HepG2 (cell line): Measurements from ENCODE around the gene PSMD6. TPM values are rescaled to one million over a fixed set of nuclear protein-coding genes. Genes with fewer than 3 reads are reported as not detected.

ENCODE experiments used
- ATAC-seq: fragments of 200-7000 bp; cut with Tn5 transposase; 3 replicates; pipeline ENCODE4 v1.9.1; 2020; ENCODE audit warnings: mild to moderate bottlenecking, moderate library complexity
- BruUV-seq: library from RNA; stranded (reverse); fragments of 400-500 nt; replicated peaks from 2 replicates; lab custom pipeline; 2021; lab: Mats Ljungman, UMichigan
- CTCF ChIA-PET: fragments of 300-600 bp; formaldehyde crosslinking; extraction: SDS; loops from one replicate; lab custom pipeline; 2021; ENCODE audit warnings: low total read pairs, inconsistent platforms, low intra/inter-chr PET ratio; lab: Yijun Ruan, JAX
- POLR2A ChIA-PET: fragments of 350-600 bp; sonication (Branson Sonifier 250); formaldehyde crosslinking; loops from one replicate; lab custom pipeline; 2020; ENCODE audit warnings: antibody characterized with exemption, inconsistent platforms; lab: Yijun Ruan, JAX
- DNase-seq: peaks from one replicate; pipeline ENCODE4 v3.0.0-alpha.2; 2015; ENCODE audit warnings: low spot score
- FAIRE-seq: peaks from 3 replicates; lab custom pipeline; 2011; peaks lifted over from hg19 to GRCh38; lab: Jason Lieb, UNC
- H2AFZ ChIP-seq: one replicate; pipeline ENCODE4 v1.6.1; 2011; ENCODE audit warnings: low read length, inconsistent platforms
- H3K27ac ChIP-seq: fragments of 300-600 bp; 3 replicates; pipeline ENCODE4 v1.8.0; 2011; ENCODE audit warnings: mixed run types, mild to moderate bottlenecking, mixed read lengths, low read length, inconsistent platforms; ENCODE audit not compliant: insufficient read depth; ENCODE audit errors: extremely low read length
- H3K27me3 ChIP-seq, 2 experiments: fragments of 200-600 bp in 1 of 2; 2 replicates in 1 of 2; 3 replicates in 1 of 2; pipeline versions ENCODE4 v1.6.0 to v1.8.0; 2011; ENCODE audit warnings: low read length in 2 of 2, mild to moderate bottlenecking in 2 of 2, moderate library complexity in 2 of 2, inconsistent platforms in 1 of 2; ENCODE audit not compliant: insufficient read depth in 2 of 2, control insufficient read depth in 1 of 2
- H3K36me3 ChIP-seq, 2 experiments: fragments of 200-600 bp in 1 of 2; replicated peaks in 1 of 2; 2 replicates in 1 of 2; 3 replicates in 1 of 2; pipeline versions ENCODE4 v1.5.1 to v1.8.0; 2011; ENCODE audit warnings: low read length in 2 of 2, inconsistent platforms in 1 of 2; ENCODE audit not compliant: insufficient read depth in 2 of 2, control insufficient read depth in 1 of 2
- H3K4me1 ChIP-seq: 2 replicates; pipeline ENCODE4 v1.5.1; 2012; ENCODE audit warnings: low read length, inconsistent platforms; ENCODE audit not compliant: insufficient read depth
- H3K4me2 ChIP-seq: 2 replicates; pipeline ENCODE4 v1.6.0; 2011; ENCODE audit warnings: low read depth, low read length, inconsistent platforms
- H3K4me3 ChIP-seq, 3 experiments: fragments of 200-600 bp in 1 of 3; sonication (generic), shearing (Covaris generic) in 1 of 3; replicated peaks in 1 of 3; 2 replicates each; pipeline ENCODE4 v1.5.1; 2011 to 2016; ENCODE audit warnings: low read length in 3 of 3, inconsistent platforms in 2 of 3, low read depth in 2 of 3, mild to moderate bottlenecking in 2 of 3, control low read depth in 1 of 3, mixed read lengths in 1 of 3; ENCODE audit not compliant: insufficient read depth in 1 of 3
- H3K79me2 ChIP-seq: one replicate; pipeline ENCODE4 v1.6.1; 2011; ENCODE audit warnings: low read length, inconsistent platforms; ENCODE audit not compliant: insufficient read depth
- H3K9ac ChIP-seq: 2 replicates; pipeline ENCODE4 v1.6.0; 2011; ENCODE audit warnings: mild to moderate bottlenecking, low read depth, low read length, inconsistent platforms; ENCODE audit not compliant: insufficient read depth
- H3K9me3 ChIP-seq: 2 replicates; pipeline ENCODE4 v1.5.1; 2012; ENCODE audit warnings: mild to moderate bottlenecking, low read length
- H4K20me1 ChIP-seq: 2 replicates; pipeline ENCODE4 v1.6.0; 2011; ENCODE audit warnings: inconsistent platforms, mild to moderate bottlenecking, low read length, moderate library complexity; ENCODE audit not compliant: insufficient read depth
- ATF7 ChIP-seq, 2 experiments: fragments of 450-650 bp in 1 of 2; sonication (generic) in 1 of 2; formaldehyde crosslinking in 1 of 2; IDR thresholded peaks; 2 replicates each; pipeline versions ENCODE4 v1.4.0 to v1.6.1; 2016 to 2020; ENCODE audit warnings: antibody characterized with exemption in 1 of 2, mild to moderate bottlenecking in 1 of 2, missing genetic modification reagents in 1 of 2
- CEBPG ChIP-seq: IDR thresholded peaks from 2 replicates; pipeline ENCODE4 v1.6.1; 2016
- CHD2 ChIP-seq: IDR thresholded peaks from 2 replicates; pipeline ENCODE4 v1.6.1; 2011; ENCODE audit warnings: low read depth, low read length, improper control_type of control experiment
- HMG20A ChIP-seq: IDR thresholded peaks from 2 replicates; pipeline ENCODE4 v1.6.1; 2016; ENCODE audit warnings: borderline replicate concordance
- HOXA5 ChIP-seq: sonication (generic); formaldehyde crosslinking; IDR thresholded peaks from 2 replicates; pipeline ENCODE4 v1.4.0; 2020; ENCODE audit warnings: missing genetic modification reagents
- KMT2B ChIP-seq: IDR thresholded peaks from 2 replicates; pipeline ENCODE4 v1.6.1; 2016; ENCODE audit warnings: missing genetic modification reagents, missing compliant biosample characterization
- MBD4 ChIP-seq: IDR thresholded peaks from 2 replicates; pipeline ENCODE4 v1.6.1; 2012; ENCODE audit warnings: low read length, inconsistent platforms, borderline replicate concordance
- MTF2 ChIP-seq: sonication (generic); formaldehyde crosslinking; IDR thresholded peaks from 2 replicates; pipeline ENCODE4 v1.5.0; 2020; ENCODE audit warnings: missing genetic modification reagents, borderline replicate concordance
- REPIN1 ChIP-seq: sonication (generic); formaldehyde crosslinking; IDR thresholded peaks from 2 replicates; pipeline ENCODE4 v1.8.0; 2022; ENCODE audit warnings: missing genetic modification reagents, low read depth, mild to moderate bottlenecking, borderline replicate concordance
- TFAP4 ChIP-seq: sonication (generic); IDR thresholded peaks from 2 replicates; pipeline ENCODE4 v1.6.1; 2016; ENCODE audit warnings: low read depth, borderline replicate concordance
- ZFY ChIP-seq: sonication (generic); formaldehyde crosslinking; IDR thresholded peaks from 2 replicates; pipeline ENCODE4 v1.4.0; 2020; ENCODE audit warnings: missing genetic modification reagents
- ZNF251 ChIP-seq: sonication (generic); formaldehyde crosslinking; IDR thresholded peaks from 2 replicates; pipeline ENCODE4 v1.9.0; 2021; ENCODE audit warnings: mild to moderate bottlenecking, missing genetic modification reagents
- ZNF280D ChIP-seq: sonication (generic); formaldehyde crosslinking; IDR thresholded peaks from 2 replicates; pipeline ENCODE4 v1.5.1; 2020; ENCODE audit warnings: mild to moderate bottlenecking, missing genetic modification reagents
- WGBS: methylation state at CpG from one replicate; pipeline ENCODE4 v1.1.6; 2017; ENCODE audit warnings: low lambda C conversion rate; 5-methylcytosine and 5-hydroxymethylcytosine counted together
- in situ Hi-C: cut with HindIII; loops from 2 replicates; pipeline ENCODE4 v1.10.0; 2017; ENCODE audit warnings: low pct_unique_long_range_greater_than_20kb; ENCODE audit not compliant: extremely low pct_ligation_motif_present
- intact Hi-C: fragments of 100-400 bp; cut with micrococcal nuclease; formaldehyde crosslinking; loops from one replicate; pipeline ENCODE4 v1.10.0; 2022; ENCODE audit not compliant: unreplicated experiment
- polyA plus RNA-seq, 8 experiments: library from polyadenylated mRNA; depleted of rRNA in 3 of 8; stranded (reverse) in 7 of 8; unstranded in 1 of 8; fragments of >200 nt; fragmentation: Illumina TruSeq in 4 of 8; extraction: Trizol in 4 of 8; gene quantifications; 2 replicates each; pipeline versions ENCODE4 v1.2.1 to v1.2.3, GENCODE V29; 2011 to 2016; ENCODE audit warnings: low read depth in 4 of 8, missing spikeins in 1 of 8, mixed read lengths in 1 of 8; ENCODE audit not compliant: insufficient read depth in 1 of 8
- total RNA-seq, 5 experiments: library from RNA; depleted of rRNA; stranded (reverse); fragments of >200 nt; fragmentation: Illumina TruSeq; extraction: Trizol; gene quantifications; 2 replicates each; pipeline ENCODE4 v1.2.3, GENCODE V29; 2016; ENCODE audit warnings: low read depth in 1 of 5
- TF ChIP-seq, protein P1 (sequence below), 2 experiments: sonication (generic) in 1 of 2; formaldehyde crosslinking in 1 of 2; IDR thresholded peaks; 2 replicates each; pipeline versions ENCODE4 v1.6.1 to v1.9.0; 2014 to 2022; ENCODE audit warnings: antibody characterized with exemption in 1 of 2, borderline replicate concordance in 1 of 2, inconsistent platforms in 1 of 2, low read depth in 1 of 2, missing genetic modification reagents in 1 of 2

The PSMD6 gene
- total and polyA plus RNA-seq, 2 of the 13 experiments (the other 11 are each of a cell fraction or from before 2014, with no cell fraction given) = 36.8 to 117 TPM

DNA sequence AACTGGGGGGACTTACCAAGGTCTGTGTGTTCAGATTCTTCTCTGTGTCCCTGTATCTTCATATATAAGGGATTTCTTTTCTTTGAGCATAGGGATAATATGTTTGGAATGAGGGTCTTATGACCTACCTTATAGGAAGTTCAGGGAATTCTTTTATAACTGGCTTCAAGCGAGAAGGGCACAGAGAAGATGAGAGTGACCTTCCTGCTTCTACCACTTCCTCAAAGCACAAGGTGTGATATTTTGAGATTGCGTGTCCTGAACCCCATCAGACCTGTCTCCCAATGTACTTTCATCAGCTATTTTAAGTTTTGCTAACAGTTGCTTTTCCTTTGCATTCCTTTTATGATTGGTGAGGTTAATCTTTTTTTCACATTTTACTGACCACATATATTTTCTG is 3.1 kb upstream of the PSMD6 start (continued):
- TF ChIP-seq KMT2B (CRISPR knock-in tag) (no peak), HOXA5 (CRISPR knock-in tag) (no peak), TFAP4 (no peak), ZFY (CRISPR knock-in tag) (no peak), ZNF251 (CRISPR knock-in tag) (no peak), MBD4 (no peak), MTF2 (CRISPR knock-in tag) (no peak)

DNA sequence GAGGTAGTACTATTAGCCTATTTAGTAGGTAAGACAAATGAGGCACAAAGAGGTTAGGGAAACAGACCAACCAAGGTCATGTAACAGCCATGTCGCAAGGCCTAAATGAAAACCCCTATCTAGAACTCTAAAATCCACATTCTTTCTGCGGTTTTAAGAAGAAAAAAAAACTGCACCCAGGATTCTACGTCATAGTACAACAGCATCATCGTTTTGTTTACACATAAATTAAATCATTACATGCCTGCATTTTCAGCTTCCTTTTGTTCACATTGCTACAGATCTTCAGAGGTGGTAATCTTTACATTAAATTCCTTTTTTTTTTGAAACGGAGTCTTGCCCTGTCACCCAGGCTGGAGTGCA is 548 bp upstream of the PSMD6 start:
- H3K9ac ChIP-seq = peak overlapping the region; percentile 93
- in situ Hi-C loops = no loop called here
- intact Hi-C loops = loop anchor here (5.0 kb wide), 1 partner anchor 62 kb away; no protein-coding TSS in a partner anchor
- H3K4me1 ChIP-seq = peaks cover 29% of the 10 kb centered on the region
- ChIA-PET CTCF (interaction anchor here (1.2 kb wide), 1 partner anchor 460 kb away, joined by 3 read pairs; no protein-coding TSS in a partner anchor), POLR2A (no interaction called here)
- H3K27ac ChIP-seq = no peak overlapping the region
- peaks cover 0 to 14% of the 10 kb centered on the region in 2 experiments; a peak in 3 of 5 replicates for H3K36me3 ChIP-seq
- ATAC-seq (no peak), FAIRE-seq (peak; percentile 12), DNase-seq (peak; percentile 27)
- no peaks in the 10 kb centered on the region for H3K27me3 ChIP-seq
- 21% methylated on average over 5 of the region's 5 CpGs for WGBS
- peak overlapping the region; percentile 98 for H3K4me2 ChIP-seq
- H3K9me3 ChIP-seq = no peaks in the 10 kb centered on the region
- no peaks in the 10 kb centered on the region for H4K20me1 ChIP-seq
- BruUV-seq = no TSS peak
- peak overlapping the region; percentile 86 to 95 (median 90); a peak in 4 of 6 replicates for H3K4me3 ChIP-seq
- H3K79me2 ChIP-seq = peaks cover 29% of the 10 kb centered on the region
- H2AFZ ChIP-seq = peak overlapping the region; percentile 90
- TF ChIP-seq CHD2 = no peak
- no peak for TF ChIP-seq ATF7 (IDR thresholded peaks at IDR 0.05)
- TF ChIP-seq ATF7 (CRISPR knock-in tag; IDR thresholded peaks at IDR 0.05) = no peak
- TF ChIP-seq HMG20A (CRISPR knock-in tag) = no peak
- no peak for TF ChIP-seq ZNF280D (CRISPR knock-in tag)
- TF ChIP-seq, protein P1, sequence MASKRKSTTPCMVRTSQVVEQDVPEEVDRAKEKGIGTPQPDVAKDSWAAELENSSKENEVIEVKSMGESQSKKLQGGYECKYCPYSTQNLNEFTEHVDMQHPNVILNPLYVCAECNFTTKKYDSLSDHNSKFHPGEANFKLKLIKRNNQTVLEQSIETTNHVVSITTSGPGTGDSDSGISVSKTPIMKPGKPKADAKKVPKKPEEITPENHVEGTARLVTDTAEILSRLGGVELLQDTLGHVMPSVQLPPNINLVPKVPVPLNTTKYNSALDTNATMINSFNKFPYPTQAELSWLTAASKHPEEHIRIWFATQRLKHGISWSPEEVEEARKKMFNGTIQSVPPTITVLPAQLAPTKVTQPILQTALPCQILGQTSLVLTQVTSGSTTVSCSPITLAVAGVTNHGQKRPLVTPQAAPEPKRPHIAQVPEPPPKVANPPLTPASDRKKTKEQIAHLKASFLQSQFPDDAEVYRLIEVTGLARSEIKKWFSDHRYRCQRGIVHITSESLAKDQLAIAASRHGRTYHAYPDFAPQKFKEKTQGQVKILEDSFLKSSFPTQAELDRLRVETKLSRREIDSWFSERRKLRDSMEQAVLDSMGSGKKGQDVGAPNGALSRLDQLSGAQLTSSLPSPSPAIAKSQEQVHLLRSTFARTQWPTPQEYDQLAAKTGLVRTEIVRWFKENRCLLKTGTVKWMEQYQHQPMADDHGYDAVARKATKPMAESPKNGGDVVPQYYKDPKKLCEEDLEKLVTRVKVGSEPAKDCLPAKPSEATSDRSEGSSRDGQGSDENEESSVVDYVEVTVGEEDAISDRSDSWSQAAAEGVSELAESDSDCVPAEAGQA (IDR thresholded peaks at IDR 0.05; ENCODE audit: low read depth) = no peak
- TF ChIP-seq, protein P1 (CRISPR knock-in tag; IDR thresholded peaks at IDR 0.05; ENCODE audit: borderline replicate concordance) = no peak
- peak; percentile 28; the same call in 1 of the 2 replicates for TF ChIP-seq CEBPG (CRISPR knock-in tag)
- TF ChIP-seq REPIN1 (CRISPR knock-in tag) = no peak
